AG10803 (cell line): Measurements from ENCODE around the gene FGF2.
A peak's percentile ranks its signal among the peaks of the same experiment; 100 is the strongest.

Experiments used
- DNase-seq: peaks from one replicate; pipeline ENCODE4 v3.0.0; 2010; ENCODE audit warnings: low read depth
- H3K4me3 ChIP-seq: 2 replicates; pipeline ENCODE4 v1.5.1; 2011; ENCODE audit warnings: mild to moderate bottlenecking, low read length, control low read depth
- CTCF ChIP-seq: conservative IDR thresholded peaks from 2 replicates; pipeline ENCODE4 v1.5.1; 2011; ENCODE audit warnings: mild to moderate bottlenecking, low read length, control low read depth, inconsistent platforms

Gene FGF2

DNA sequence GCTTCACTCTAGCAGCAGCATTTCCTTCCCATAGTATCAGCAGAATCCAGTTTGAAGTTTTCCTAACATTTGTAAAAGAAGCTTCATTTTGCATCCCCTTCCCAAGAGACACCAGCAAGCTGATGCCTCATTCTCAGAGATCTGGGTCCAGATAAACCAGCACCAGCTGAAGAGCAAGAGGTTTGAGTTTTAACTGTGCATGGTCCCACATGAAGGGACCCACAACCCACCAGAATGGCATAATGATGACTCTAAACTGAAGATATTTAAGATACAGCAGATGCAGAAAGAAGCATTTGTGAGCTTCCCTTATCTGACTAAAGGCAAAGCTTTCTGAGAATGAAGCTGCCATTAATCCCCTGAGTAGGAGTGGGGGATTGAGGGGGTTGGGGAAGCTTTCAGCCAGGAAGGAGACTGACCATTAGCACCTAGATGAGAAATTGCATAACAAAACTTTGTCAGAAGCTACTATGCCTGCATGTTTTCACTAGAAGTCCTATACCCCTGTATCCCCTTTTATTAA, 77.2 kb downstream of the FGF2 start:
- no peak for DNase-seq
- H3K4me3 ChIP-seq = no peak overlapping the region
- no peak for TF ChIP-seq CTCF

GRCh38 chr4:122906859-122907305, 80.3 kb downstream of the FGF2 start:
- DNase-seq = peak; percentile 40
- no peak overlapping the region for H3K4me3 ChIP-seq
- TF ChIP-seq CTCF = no peak

DNA sequence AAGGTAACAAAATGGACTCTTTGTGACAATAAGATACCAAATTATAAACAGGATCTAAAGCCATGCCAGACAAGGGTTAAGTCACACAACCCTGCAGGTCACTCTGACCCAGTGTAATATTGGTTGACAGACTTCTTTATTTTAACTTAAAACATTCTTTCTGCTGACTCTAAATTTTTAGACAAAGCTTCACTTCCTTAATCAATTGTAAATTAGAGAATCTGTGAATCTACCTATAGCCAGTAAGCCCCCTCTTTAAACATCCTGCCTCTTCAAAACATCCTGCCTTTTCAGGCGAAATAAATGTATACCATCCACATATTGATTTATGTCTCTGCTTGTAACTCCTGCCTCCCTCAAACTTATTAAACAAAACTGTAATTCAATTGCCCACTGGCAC, 81.6 kb downstream of the FGF2 start:
- no peak overlapping the region for H3K4me3 ChIP-seq
- no peak for TF ChIP-seq CTCF
- no peak for DNase-seq

DNA sequence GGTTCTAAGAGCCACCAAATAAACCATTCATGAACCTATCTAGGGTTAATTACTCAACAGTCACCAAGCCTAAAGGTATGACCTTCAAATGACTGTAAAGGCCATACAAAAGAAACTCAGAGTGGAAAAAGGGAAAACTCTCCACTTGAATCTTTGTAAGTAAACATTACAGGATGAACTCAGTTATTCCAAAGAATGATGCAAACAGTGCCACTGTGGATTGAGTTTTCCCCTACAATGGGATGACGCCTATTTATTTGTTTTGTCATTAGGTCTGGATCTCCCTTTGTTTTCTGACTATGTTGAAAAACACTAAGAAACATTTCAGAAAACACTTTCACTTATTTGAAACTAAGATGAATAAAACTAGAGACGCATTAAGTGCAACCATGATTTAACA, 83.1 kb downstream of the FGF2 start:
- H3K4me3 ChIP-seq = no peak overlapping the region
- DNase-seq = no peak
- TF ChIP-seq CTCF = no peak

- TF ChIP-seq CTCF = no peak
- no peak overlapping the region for H3K4me3 ChIP-seq
- DNase-seq = no peak
Observed at GRCh38 chr4:122911588-122911987, 85.0 kb downstream of the FGF2 start.

- no peak for TF ChIP-seq CTCF
- DNase-seq = no peak
- no peak overlapping the region for H3K4me3 ChIP-seq
Observed at GRCh38 chr4:122912810-122913575, 86.4 kb downstream of the FGF2 start.

GRCh38 chr4:122914292-122914904, 87.8 kb downstream of the FGF2 start:
- no peak overlapping the region; the same call in 1 of the 2 replicates for H3K4me3 ChIP-seq
- TF ChIP-seq CTCF = peak; percentile 70
- no peak for DNase-seq
